Measurements from ENCODE around the gene ACE. TPM values are rescaled to one million over a fixed set of nuclear protein-coding genes. Genes with fewer than 3 reads are reported as not detected.

The ACE gene
- total RNA-seq, 1 experiment from 2014 or later: 0.76 TPM

GRCh38 chr17:63496663-63497400 is 20.0 kb downstream of the ACE start:
- Histone ChIP-seq H3K4me3 (no peak overlapping the region), H3K4me1 (replicated peaks; ENCODE audit: insufficient read depth) (no peaks in the 10 kb centered on the region), H3K27ac (no peak overlapping the region), H3K9me3 (ENCODE audit: insufficient read depth, low read depth) (no peaks in the 10 kb centered on the region), H3K9me2 (ENCODE audit: insufficient read depth) (no peaks in the 10 kb centered on the region), H3F3A (ENCODE audit: insufficient read depth, low read depth) (no peaks in the 10 kb centered on the region), H4K20me1 (ENCODE audit: insufficient read depth) (no peaks in the 10 kb centered on the region), H3K27me3 (ENCODE audit: insufficient read depth, low read depth) (peaks cover 54% of the 10 kb centered on the region), H3K79me2 (ENCODE audit: low read depth) (no peaks in the 10 kb centered on the region), H3K36me3 (ENCODE audit: low read depth) (no peaks in the 10 kb centered on the region), H2AFZ (no peak overlapping the region), H3K4me2 (no peak overlapping the region)
- ChIA-PET CTCF (interaction anchor here (0.5 kb wide), 1 partner anchor 11 kb away, joined by 3 read pairs; no protein-coding TSS in a partner anchor), POLR2A (ENCODE audit: unreplicated experiment) (no interaction called here)
- intact Hi-C loops (cut with micrococcal nuclease; ENCODE audit: unreplicated experiment): no loop called here
- TF ChIP-seq EZH2 (IDR thresholded peaks at IDR 0.05; ENCODE audit: low read depth) (no peak), CTCF (conservative IDR thresholded peaks at IDR 0.05) (no peak)
- no TSS peak for BruUV-seq (replicated peaks)
- DNase-seq: no peak

- peaks cover 54% of the 10 kb centered on the region for H3K27me3 ChIP-seq (ENCODE audit: insufficient read depth, low read depth)
- no peak overlapping the region for H2AFZ ChIP-seq
- H3K27ac ChIP-seq: no peak overlapping the region
- no peaks in the 10 kb centered on the region; the same call in 1 of the 2 replicates for H4K20me1 ChIP-seq (ENCODE audit: insufficient read depth)
- H3K79me2 ChIP-seq (ENCODE audit: low read depth): no peaks in the 10 kb centered on the region
- TF ChIP-seq CTCF (conservative IDR thresholded peaks at IDR 0.05) (no peak; the same call in 1 of the 2 replicates), EZH2 (IDR thresholded peaks at IDR 0.05; ENCODE audit: low read depth) (no peak)
- no peaks in the 10 kb centered on the region for H3K36me3 ChIP-seq (ENCODE audit: low read depth)
- intact Hi-C loops (cut with micrococcal nuclease; ENCODE audit: unreplicated experiment): no loop called here
- no peak for DNase-seq
- no peaks in the 10 kb centered on the region for H3K4me1 ChIP-seq (replicated peaks; ENCODE audit: insufficient read depth)
- POLR2A ChIA-PET (ENCODE audit: unreplicated experiment): interaction anchor here (0.5 to 0.6 kb wide), 2 partner anchors 12 to 124 kb away, joined by 4 to 36 read pairs; no protein-coding TSS in a partner anchor
- BruUV-seq (replicated peaks): no TSS peak
- H3K9me3 ChIP-seq (ENCODE audit: insufficient read depth, low read depth): no peaks in the 10 kb centered on the region
- H3K9me2 ChIP-seq (ENCODE audit: insufficient read depth): no peaks in the 10 kb centered on the region
- no peak overlapping the region for H3K4me2 ChIP-seq
- CTCF ChIA-PET: no interaction called here
- no peaks in the 10 kb centered on the region for H3F3A ChIP-seq (ENCODE audit: insufficient read depth, low read depth)
- no peak overlapping the region for H3K4me3 ChIP-seq
Observed at GRCh38 chr17:63497708-63498483, 21.0 kb downstream of the ACE start.

- Histone ChIP-seq H3K79me2 (ENCODE audit: low read depth) (no peaks in the 10 kb centered on the region), H3K4me3 (no peak overlapping the region), H3K9me2 (ENCODE audit: insufficient read depth) (no peaks in the 10 kb centered on the region), H4K20me1 (ENCODE audit: insufficient read depth) (no peaks in the 10 kb centered on the region; the same call in 1 of the 2 replicates), H3K9me3 (ENCODE audit: insufficient read depth, low read depth) (no peaks in the 10 kb centered on the region), H2AFZ (no peak overlapping the region), H3K27ac (no peak overlapping the region), H3K4me1 (replicated peaks; ENCODE audit: insufficient read depth) (no peaks in the 10 kb centered on the region), H3K4me2 (no peak overlapping the region), H3K27me3 (ENCODE audit: insufficient read depth, low read depth) (peaks cover 54% of the 10 kb centered on the region), H3F3A (ENCODE audit: insufficient read depth, low read depth) (no peaks in the 10 kb centered on the region), H3K36me3 (ENCODE audit: low read depth) (no peaks in the 10 kb centered on the region)
- ChIA-PET CTCF (no interaction called here), POLR2A (ENCODE audit: unreplicated experiment) (interaction anchor here (0.6 kb wide), 1 partner anchor 123 kb away, joined by 4 read pairs; no protein-coding TSS in a partner anchor)
- intact Hi-C loops (cut with micrococcal nuclease; ENCODE audit: unreplicated experiment): no loop called here
- no peak for TF ChIP-seq EZH2 (IDR thresholded peaks at IDR 0.05; ENCODE audit: low read depth)
- TF ChIP-seq CTCF (conservative IDR thresholded peaks at IDR 0.05): no peak
- DNase-seq: no peak
- no TSS peak for BruUV-seq (replicated peaks)
Observed at GRCh38 chr17:63498626-63499195, 21.9 kb downstream of the ACE start.
